Muscle of leg (tissue), 11 donors: ENCODE results near the gene SLC1A3. TPM values are rescaled to one million over a fixed set of nuclear protein-coding genes. Genes with fewer than 3 reads are reported as not detected.
"Not testable (repeated sequence)": the region's sequence is repeated elsewhere in the genome, so short reads cannot be mapped to it uniquely, and the experiment has no call there.

Experiments
- DNase-seq: peaks from one replicate; pipeline ENCODE4 v3.0.0; 2013
- H3K27ac ChIP-seq: one replicate; pipeline ENCODE4 v1.5.1; 2013; ENCODE audit warnings: mild to moderate bottlenecking, low read length, control low read depth
- H3K27me3 ChIP-seq: one replicate; pipeline ENCODE4 v1.6.1; 2013; ENCODE audit warnings: low read length; ENCODE audit not compliant: control insufficient read depth, insufficient read depth
- H3K36me3 ChIP-seq: one replicate; pipeline ENCODE4 v1.6.1; 2013; ENCODE audit warnings: low read length; ENCODE audit not compliant: control insufficient read depth, insufficient read depth
- H3K4me1 ChIP-seq: one replicate; pipeline ENCODE4 v1.6.1; 2013; ENCODE audit warnings: low read length; ENCODE audit not compliant: control insufficient read depth, insufficient read depth
- H3K4me3 ChIP-seq: one replicate; pipeline ENCODE4 v1.5.1; 2013; ENCODE audit warnings: low read length, control low read depth
- H3K9me3 ChIP-seq: replicated peaks from 2 replicates; pipeline ENCODE4 v1.6.1; 2013; ENCODE audit warnings: low read depth, low read length; ENCODE audit not compliant: control insufficient read depth
- WGBS: methylation state at CpG from one replicate; pipeline ENCODE4 v1.1.5; 2013; ENCODE audit warnings: missing lambda C conversion rate; ENCODE audit not compliant: insufficient coverage; 5-methylcytosine and 5-hydroxymethylcytosine counted together
- polyA plus RNA-seq, 8 donors: library from polyadenylated mRNA; unstranded; fragments of 120-200 nt; gene quantifications; one replicate each; pipeline versions ENCODE4 v1.2.1 to v1.2.3, GENCODE V29; 2013; ENCODE audit warnings: inconsistent platforms in 1 of 8, low replicate concordance in 1 of 8; ENCODE audit not compliant: insufficient read length in 8 of 8, insufficient read depth in 1 of 8
- total RNA-seq: library from RNA; stranded (reverse); fragments of 120-200 nt; gene quantifications from one replicate; pipeline ENCODE4 v1.2.4, GENCODE V29; 2013

SLC1A3 gene
- total and polyA plus RNA-seq, 9 donors, result 12.5 to 25.6 (median 18.1) TPM

GRCh38 chr5:36576721-36577120 lies 29.7 kb upstream of the SLC1A3 start:
- Histone ChIP-seq H3K27me3 (no peaks in the 10 kb centered on the region), H3K4me3 (no peak overlapping the region), H3K27ac (no peak overlapping the region), H3K36me3 (no peaks in the 10 kb centered on the region), H3K9me3 (no peaks in the 10 kb centered on the region), H3K4me1 (no peaks in the 10 kb centered on the region)
- WGBS, result no CpG with 5 or more reads among the region's 2 CpGs
- no peak for DNase-seq

DNA sequence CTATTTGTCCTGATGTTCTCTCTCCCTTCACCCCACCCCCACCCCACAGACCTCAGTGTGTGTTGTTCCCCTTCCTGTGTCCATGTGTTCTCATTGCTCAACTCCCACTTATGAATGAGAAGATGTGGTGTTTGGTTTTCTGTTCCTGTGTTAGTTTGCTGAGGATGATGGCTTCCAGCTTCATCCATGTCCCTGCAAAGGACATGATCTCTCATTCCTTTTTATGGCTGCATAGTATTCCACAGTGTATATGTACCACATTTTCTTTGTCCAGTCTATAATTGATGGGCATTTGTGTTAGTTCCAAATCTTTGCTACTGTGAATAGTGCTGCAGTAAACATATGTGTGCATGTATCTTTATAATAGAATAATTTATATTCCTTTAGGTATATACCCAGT lies 26.5 kb upstream of the SLC1A3 start:
- H3K4me3 ChIP-seq, H3K4me1 ChIP-seq, H3K36me3 ChIP-seq, H3K9me3 ChIP-seq, H3K27ac ChIP-seq, DNase-seq, H3K27me3 ChIP-seq: not testable (repeated sequence)

- no peak for DNase-seq
- Histone ChIP-seq H3K4me3 (no peak overlapping the region), H3K9me3 (no peaks in the 10 kb centered on the region), H3K36me3 (no peaks in the 10 kb centered on the region), H3K4me1 (no peaks in the 10 kb centered on the region), H3K27ac (no peak overlapping the region), H3K27me3 (no peaks in the 10 kb centered on the region)
- no CpG with 5 or more reads among the region's 3 CpGs for WGBS
These were observed 25.3 kb upstream of the SLC1A3 start for GRCh38 chr5:36581070-36581469.

GRCh38 chr5:36584009-36584875 lies 22.2 kb upstream of the SLC1A3 start:
- no peak for DNase-seq
- H3K36me3 ChIP-seq, result no peaks in the 10 kb centered on the region
- H3K9me3 ChIP-seq, result no peaks in the 10 kb centered on the region
- no peaks in the 10 kb centered on the region for H3K27me3 ChIP-seq
- H3K27ac ChIP-seq, result no peak overlapping the region
- no peak overlapping the region for H3K4me3 ChIP-seq
- 75% methylated on average over 8 of the region's 10 CpGs for WGBS
- H3K4me1 ChIP-seq, result no peaks in the 10 kb centered on the region

DNA sequence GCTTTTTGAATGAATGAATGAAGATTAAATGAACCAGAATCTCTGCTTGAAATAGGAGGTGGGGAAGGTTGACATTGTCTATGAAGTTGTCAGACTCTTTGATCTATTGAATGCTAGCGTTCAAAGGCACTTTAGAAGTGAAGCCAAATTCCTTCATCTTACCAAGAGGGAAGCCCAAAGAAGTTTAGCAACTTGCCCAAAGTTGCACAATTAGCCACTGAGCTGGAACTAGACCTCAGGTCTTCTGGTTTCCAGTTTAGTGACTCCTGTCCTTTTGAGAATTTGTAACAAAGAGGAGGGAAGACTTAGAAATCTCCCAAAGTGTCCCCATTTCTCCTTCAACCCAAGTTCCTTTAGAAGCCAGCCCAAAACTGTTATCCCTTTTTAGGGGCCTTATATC lies 20.7 kb upstream of the SLC1A3 start:
- H3K27ac ChIP-seq, result no peak overlapping the region
- WGBS, result 40% methylated on average over 1 of the region's 1 CpG
- no peaks in the 10 kb centered on the region for H3K27me3 ChIP-seq
- H3K9me3 ChIP-seq, result no peaks in the 10 kb centered on the region
- no peak overlapping the region for H3K4me3 ChIP-seq
- no peaks in the 10 kb centered on the region for H3K36me3 ChIP-seq
- H3K4me1 ChIP-seq, result no peaks in the 10 kb centered on the region
- DNase-seq, result no peak

GRCh38 chr5:36587354-36587753 lies 19.1 kb upstream of the SLC1A3 start:
- 67% methylated on average over 1 of the region's 3 CpGs for WGBS
- Histone ChIP-seq H3K27me3 (no peaks in the 10 kb centered on the region), H3K9me3 (no peaks in the 10 kb centered on the region), H3K4me3 (no peak overlapping the region), H3K4me1 (no peaks in the 10 kb centered on the region), H3K36me3 (no peaks in the 10 kb centered on the region), H3K27ac (no peak overlapping the region)
- no peak for DNase-seq

DNA sequence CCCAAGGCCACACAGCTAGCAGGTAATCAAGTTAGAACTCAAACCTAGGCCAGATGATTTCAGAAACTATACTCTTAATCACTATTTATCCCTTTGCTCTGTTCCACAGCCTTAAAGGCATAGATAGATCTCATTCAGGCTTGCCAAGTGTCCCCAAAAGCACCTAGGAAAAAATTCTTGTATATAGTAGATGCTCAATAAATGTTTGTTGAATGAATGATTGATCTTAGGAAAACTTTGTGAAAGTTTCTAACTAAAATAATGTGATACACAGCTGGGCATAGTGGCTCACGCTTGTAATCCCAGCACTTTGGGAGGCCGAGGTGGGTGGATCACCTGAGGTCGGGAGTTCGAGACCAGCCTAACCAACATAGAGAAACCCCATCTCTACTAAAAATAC lies 16.7 kb upstream of the SLC1A3 start:
- WGBS, result no CpG with 5 or more reads among the region's 4 CpGs
- H3K27me3 ChIP-seq, H3K4me1 ChIP-seq, H3K27ac ChIP-seq, H3K9me3 ChIP-seq, H3K4me3 ChIP-seq, H3K36me3 ChIP-seq, DNase-seq: not testable (repeated sequence)

- Histone ChIP-seq H3K9me3 (no peaks in the 10 kb centered on the region), H3K27ac (no peak overlapping the region), H3K36me3 (no peaks in the 10 kb centered on the region), H3K4me3 (no peak overlapping the region), H3K4me1 (no peaks in the 10 kb centered on the region), H3K27me3 (no peaks in the 10 kb centered on the region)
- DNase-seq, result no peak
- WGBS, result 42% methylated on average over 2 of the region's 7 CpGs
These were observed 15.7 kb upstream of the SLC1A3 start for GRCh38 chr5:36590513-36591286.

DNA sequence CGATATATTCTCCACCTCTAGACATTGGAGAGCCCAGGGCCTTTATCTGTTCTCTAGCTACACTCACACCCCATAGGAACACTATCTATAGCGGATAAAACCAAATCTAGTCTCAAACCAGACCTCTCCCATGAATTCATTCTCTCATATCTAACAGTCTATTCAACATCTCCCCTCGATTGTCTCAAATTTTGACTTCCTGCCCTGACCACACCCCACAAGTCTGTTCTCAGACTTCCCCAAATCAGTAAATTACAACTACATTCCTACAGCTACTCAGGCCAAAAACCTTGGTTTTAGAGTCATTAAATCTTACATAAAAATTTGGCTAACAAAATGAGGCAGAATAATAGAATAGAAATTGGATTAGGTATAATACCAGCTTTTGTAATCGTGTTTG lies 12.5 kb upstream of the SLC1A3 start:
- H3K27ac ChIP-seq, result no peak overlapping the region
- DNase-seq, result no peak
- H3K4me3 ChIP-seq, result no peak overlapping the region
- H3K36me3 ChIP-seq, result no peaks in the 10 kb centered on the region
- H3K4me1 ChIP-seq, result no peaks in the 10 kb centered on the region
- no peaks in the 10 kb centered on the region for H3K9me3 ChIP-seq
- H3K27me3 ChIP-seq, result no peaks in the 10 kb centered on the region
- WGBS, result 65% methylated on average over 3 of the region's 4 CpGs

DNA sequence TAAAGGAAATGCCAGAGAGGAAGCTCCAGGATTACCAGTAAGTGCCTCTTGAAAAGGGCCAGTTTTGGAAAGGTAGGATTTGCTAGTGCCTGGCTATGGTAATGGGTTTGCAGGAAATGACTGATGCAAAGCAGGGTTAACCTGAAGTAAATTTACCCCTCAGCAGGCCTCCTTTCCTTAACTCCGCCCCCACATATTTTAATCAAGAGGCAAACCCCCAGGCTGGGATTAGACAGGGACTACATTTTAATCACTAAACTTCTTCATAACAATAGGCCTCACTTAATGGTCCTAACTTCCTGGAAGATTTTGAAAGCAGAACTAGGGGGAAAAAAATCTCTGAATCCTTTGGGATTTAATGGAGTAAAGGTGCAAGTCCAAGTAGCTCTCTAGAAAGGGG lies 10.2 kb upstream of the SLC1A3 start:
- H3K27me3 ChIP-seq, result no peaks in the 10 kb centered on the region
- no CpG with 5 or more reads among the region's 1 CpG for WGBS
- no peaks in the 10 kb centered on the region for H3K4me1 ChIP-seq
- H3K36me3 ChIP-seq, result no peaks in the 10 kb centered on the region
- no peaks in the 10 kb centered on the region for H3K9me3 ChIP-seq
- no peak overlapping the region for H3K4me3 ChIP-seq
- DNase-seq, result no peak
- no peak overlapping the region for H3K27ac ChIP-seq
